CD4-positive, alpha-beta T cell treated with Interleukin-21 for 1 hour (primary cell): ENCODE results near the gene U2AF1.
"Not testable (repeated sequence)": the region's sequence is repeated elsewhere in the genome, so short reads cannot be mapped to it uniquely, and the experiment has no call there.

Experiments used
- DNase-seq: peaks from one replicate; pipeline ENCODE4 v3.0.0-alpha.2; 2020

The U2AF1 gene, protein sequence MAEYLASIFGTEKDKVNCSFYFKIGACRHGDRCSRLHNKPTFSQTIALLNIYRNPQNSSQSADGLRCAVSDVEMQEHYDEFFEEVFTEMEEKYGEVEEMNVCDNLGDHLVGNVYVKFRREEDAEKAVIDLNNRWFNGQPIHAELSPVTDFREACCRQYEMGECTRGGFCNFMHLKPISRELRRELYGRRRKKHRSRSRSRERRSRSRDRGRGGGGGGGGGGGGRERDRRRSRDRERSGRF

GRCh38 chr21:43106965-43107793, at the start of gene U2AF1:
Gene U2AF1 (minus strand): TSS chr21:43107570. CDS start chr21:43107494, 76 bp downstream.
- peak; percentile 79 for DNase-seq

DNA sequence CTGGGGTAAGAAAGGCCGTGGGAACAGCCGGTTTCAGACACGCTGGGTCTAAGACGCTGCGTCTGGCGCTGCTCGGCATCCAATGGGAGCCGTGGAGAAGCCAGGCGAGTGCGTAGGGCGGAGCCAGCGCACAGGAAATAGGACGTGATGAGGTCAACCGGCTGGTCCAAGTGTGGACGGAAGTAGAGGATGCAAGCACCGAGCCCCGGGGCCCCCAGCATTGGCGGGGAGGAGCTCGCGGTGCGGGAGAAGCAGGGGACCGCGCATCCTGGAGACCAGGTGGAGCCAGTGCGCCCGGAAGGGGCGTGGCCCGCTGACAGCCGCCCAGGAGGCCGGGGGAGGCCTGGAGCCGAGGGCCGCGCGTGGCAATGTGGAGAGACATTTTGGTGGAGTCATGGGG, 46.2 kb upstream of the U2AF1 start:
- DNase-seq: not testable (repeated sequence)

DNA sequence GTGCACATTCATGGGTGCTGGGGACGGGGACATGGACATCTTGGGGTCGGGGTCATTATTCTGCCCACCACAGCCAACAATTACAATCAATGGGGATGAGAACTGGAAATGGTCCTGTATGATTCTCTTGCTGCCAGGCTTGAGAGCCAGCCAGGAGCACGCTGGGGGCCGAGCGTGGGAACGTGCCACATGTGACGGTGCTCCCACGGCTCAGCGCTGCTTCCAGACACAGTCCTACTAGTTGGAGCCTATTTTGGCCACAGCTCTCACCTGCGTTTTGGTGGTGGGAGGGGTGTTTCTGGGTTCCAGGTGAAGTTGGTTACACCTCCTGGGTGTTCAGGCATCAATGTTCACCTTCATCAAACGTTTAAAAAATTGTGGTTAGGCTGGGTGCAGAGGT, 42.0 kb upstream of the U2AF1 start:
- DNase-seq: not testable (repeated sequence)

DNA sequence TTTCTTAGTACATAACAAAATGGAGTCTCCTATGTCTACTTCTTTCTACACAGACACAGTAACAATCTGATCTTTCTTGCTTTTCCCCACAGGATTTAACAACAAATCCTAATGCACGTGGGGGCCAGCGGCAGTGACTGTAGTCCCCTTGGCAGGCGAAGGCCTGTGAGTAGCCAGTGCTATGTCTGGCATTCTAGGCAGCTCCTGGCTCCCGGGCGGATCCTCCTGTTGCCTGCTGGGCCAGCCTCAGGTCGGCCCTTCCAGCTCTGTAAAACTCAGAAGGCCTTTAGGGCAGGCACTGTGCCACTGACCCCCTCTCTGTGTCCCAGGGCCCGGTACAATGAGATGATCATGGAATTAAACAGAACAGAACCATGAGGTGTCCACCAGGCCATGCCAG, 40.6 kb upstream of the U2AF1 start:
- not testable (repeated sequence) for DNase-seq

DNA sequence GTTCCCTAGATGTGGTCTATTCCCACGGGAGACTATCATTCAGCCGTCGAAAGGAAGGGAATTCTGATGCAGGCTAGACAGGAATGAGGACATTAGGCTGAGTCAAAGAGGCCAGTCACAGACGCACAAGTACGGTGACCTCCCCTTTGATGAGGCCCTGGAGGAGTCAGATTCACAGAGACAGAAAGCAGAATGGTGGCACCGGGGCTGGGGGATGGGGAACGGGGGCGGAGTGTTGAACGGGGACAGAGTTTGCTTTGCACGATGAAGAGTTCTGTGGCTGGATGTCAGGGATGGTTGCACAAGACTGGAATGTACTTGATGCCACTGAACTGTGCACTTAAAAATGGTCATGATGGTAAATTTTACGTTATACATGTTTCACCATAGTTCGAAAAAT, 39.3 kb upstream of the U2AF1 start:
- DNase-seq: not testable (repeated sequence)

DNA sequence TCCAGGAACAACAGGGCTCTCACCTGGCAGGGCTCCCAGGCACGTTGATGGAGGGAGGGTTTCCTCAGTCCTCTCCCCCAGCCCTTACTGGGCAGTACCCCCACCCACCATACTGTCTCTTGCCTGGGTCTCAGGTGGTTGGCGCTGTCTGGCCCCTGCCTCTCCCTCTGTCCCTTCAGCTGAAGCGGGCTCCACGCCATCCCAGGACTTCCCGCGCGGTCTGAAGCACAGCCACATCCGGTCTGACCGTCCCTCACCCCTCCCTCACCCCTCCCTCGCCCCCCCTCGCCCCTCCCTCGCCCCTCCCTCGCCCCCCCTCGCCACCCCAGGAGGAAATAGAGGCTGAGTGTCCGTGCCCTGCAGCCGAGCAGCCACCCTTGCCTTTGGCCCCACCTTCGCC, 34.0 kb upstream of the U2AF1 start:
- not testable (repeated sequence) for DNase-seq

- DNase-seq: not testable (repeated sequence)
Measured at GRCh38 chr21:43138944-43139343, 31.6 kb upstream of the U2AF1 start.

DNA sequence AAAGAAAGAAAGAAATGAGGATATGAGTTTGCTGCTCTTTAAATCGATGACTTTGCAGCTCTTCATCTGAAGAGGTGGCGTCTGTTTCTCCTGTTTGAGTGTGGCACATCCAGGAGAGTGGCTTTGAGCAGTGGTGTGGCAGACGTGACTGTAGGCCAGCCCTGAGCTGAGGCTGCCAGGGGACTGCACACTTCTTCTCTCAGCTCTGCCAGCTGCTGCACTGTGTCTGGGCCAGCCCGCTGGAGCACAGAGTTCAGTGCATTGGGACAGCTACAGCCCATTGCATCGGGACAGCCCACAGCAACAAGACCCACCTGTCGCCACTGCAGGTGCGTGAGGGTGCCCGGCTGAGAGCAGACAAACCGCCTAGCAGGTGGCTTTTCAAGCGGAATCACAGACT, 27.1 kb upstream of the U2AF1 start:
- not testable (repeated sequence) for DNase-seq

- not testable (repeated sequence) for DNase-seq
Measured at GRCh38 chr21:43130094-43130493, 22.7 kb upstream of the U2AF1 start.

GRCh38 chr21:43115956-43116355, 8.6 kb upstream of the U2AF1 start:
- not testable (repeated sequence) for DNase-seq

DNA sequence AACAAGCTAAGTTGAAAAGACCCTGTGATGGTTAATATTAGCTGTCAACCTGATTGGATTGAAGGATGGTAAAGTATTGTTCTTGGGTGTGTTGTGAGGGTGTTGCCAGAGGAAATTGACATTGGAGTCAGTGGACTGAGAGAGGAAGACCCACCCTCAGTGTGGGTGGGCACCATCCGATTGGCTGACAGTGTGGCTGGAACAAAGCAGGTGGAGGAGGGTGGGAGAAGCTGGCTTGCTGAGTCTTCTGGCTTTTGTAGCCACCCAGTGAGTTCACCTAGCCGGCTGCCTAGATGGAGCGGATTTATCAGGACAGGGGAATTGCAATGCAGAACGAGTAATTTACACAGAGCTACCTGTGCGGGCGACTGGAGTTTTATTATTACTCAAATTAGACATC, 7.1 kb upstream of the U2AF1 start:
- DNase-seq: not testable (repeated sequence)

- DNase-seq: not testable (repeated sequence)
Measured at GRCh38 chr21:43109006-43109405, 1.6 kb upstream of the U2AF1 start.

DNA sequence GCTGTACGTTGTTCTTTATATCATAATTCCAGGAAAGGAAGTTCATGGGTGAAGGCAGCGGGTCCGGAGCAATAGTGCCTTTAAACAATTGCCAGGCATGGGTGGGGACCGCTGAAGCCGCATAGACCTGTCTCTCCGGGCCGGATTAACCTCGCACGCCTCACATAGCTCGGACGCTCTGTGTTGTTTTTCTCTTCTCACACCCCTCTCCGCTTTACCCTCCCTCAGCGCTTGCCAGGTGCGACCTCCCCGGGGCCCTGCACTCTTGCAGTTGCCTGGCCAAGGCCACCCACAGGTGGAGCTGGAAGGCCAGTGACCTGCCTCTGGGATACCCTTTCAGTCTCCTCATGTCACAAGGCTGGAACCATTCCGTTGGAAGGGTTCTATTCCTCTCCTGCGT, 807 bp upstream of the U2AF1 start:
- not testable (repeated sequence) for DNase-seq

- DNase-seq: not testable (repeated sequence)
Measured at GRCh38 chr21:43107794-43108137, 396 bp upstream of the U2AF1 start.

DNA sequence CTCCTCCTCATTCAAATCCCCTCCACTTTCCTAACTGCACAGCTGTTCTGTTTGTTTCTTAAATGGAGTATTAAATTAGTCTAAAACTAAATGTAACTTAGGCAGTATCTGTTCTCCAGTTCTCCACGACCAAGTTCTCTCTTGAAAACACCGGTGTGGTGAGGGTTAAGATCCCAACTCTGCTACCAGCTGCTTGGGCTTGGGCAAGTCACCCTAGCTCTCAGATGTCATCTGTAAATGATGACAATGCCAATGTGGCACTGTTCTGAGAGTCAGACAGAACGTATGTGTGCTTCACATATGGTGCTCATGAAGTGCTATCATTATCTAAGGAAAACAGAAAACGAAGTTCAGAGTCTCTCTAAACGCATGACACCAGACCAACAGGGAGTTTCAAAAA, 2.7 kb downstream of the U2AF1 start:
- DNase-seq: not testable (repeated sequence)

- not testable (repeated sequence) for DNase-seq
Measured at GRCh38 chr21:43102281-43102680, 5.1 kb downstream of the U2AF1 start.

DNA sequence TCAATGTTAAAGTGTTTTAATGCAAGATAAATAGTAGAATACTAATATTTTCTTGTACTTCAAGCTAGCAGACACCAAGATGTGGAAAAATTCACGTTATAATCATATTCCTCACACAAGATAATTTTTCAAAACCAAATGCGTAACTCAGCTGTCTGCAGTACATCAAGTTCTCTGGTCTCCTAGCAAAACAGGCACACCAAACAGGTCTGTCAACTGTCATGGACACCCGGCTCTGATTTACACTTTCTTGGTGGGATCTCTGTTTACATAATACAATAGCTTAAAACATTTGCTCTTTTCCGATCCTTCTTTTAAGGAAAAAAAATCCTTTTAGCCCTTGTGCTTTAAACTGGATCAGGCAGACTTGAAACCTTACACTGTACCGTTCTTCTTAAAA, 5.7 kb downstream of the U2AF1 start:
- DNase-seq: not testable (repeated sequence)

DNA sequence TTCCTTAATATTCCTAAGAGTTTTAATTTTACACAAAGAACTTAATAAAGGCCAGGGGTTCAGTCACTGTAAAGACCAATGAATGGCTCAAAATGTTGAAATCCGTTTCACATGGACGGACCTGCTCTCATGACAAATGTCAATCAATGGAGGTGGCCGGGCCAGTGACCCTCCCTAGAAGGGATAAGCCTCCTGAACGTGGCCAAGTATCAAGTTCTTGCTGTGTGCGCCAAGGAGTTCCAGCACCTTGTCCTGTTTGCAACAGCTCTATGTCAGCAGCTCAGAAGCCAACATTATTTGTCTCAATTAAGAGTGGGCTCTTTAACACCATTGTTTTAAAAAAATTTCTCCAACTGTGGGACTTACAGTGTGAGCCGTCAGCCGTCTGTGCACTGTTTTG, 6.4 kb downstream of the U2AF1 start:
- DNase-seq: not testable (repeated sequence)

- not testable (repeated sequence) for DNase-seq
Measured at GRCh38 chr21:43091979-43092614, 15.3 kb downstream of the U2AF1 start.

- DNase-seq: not testable (repeated sequence)
Measured at GRCh38 chr21:43090947-43091346, 16.4 kb downstream of the U2AF1 start.

GRCh38 chr21:43089463-43089862, 17.9 kb downstream of the U2AF1 start:
- not testable (repeated sequence) for DNase-seq

GRCh38 chr21:43082587-43083300, 24.6 kb downstream of the U2AF1 start:
- not testable (repeated sequence) for DNase-seq

DNA sequence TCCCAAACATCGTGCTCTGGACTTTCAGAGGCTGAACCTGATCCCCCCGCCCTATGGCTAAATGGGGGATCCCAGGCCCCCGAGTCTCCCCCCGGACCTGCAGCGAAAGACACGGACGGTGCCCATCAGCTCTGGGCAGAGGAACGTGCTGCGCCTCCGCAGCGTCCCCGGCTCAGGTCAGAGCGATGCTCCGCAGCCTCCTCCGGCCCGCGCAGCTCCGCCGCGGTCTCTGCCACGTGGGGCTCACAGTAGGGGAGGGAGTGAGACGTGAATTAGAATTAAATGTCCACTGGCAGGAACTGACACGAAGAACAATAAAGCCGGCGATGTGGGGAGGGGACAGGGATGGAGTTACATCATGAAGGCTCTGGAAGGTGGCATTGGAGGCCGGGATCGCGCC, 30.7 kb downstream of the U2AF1 start:
- not testable (repeated sequence) for DNase-seq
